Transverse colon (tissue), 4 donors: ENCODE results near the gene ZNF433. TPM values are rescaled to one million over a fixed set of nuclear protein-coding genes. Genes with fewer than 3 reads are reported as not detected.

ENCODE experiments used
- DNase-seq: peaks from one replicate; pipeline ENCODE4 v3.0.0-alpha.2; 2019
- H3K27ac ChIP-seq, 4 donors: fragments of 200-600 bp; sonication (generic); 2 replicates each; pipeline ENCODE4 v1.5.1; 2016 to 2018; ENCODE audit warnings: inconsistent platforms in 4 of 4
- H3K27me3 ChIP-seq: fragments of 200-600 bp; sonication (generic); 2 replicates; pipeline ENCODE4 v1.5.1; 2017; ENCODE audit warnings: inconsistent platforms
- H3K36me3 ChIP-seq, 4 donors: fragments of 200-600 bp; sonication (generic); 2 replicates each; pipeline ENCODE4 v1.5.1; 2017 to 2019; ENCODE audit warnings: inconsistent platforms in 4 of 4
- H3K4me1 ChIP-seq, 4 donors: fragments of 200-600 bp; sonication (generic); 2 replicates each; pipeline ENCODE4 v1.5.1; 2017 to 2020; ENCODE audit warnings: inconsistent platforms in 4 of 4
- H3K4me3 ChIP-seq, 4 donors: fragments of 200-600 bp; sonication (generic); 1 replicate in 1 of 4; 2 replicates in 3 of 4; pipeline versions ENCODE4 v1.5.1 to v1.6.1; 2017 to 2019; ENCODE audit warnings: inconsistent platforms in 4 of 4
- H3K9me3 ChIP-seq, 2 donors: fragments of 200-600 bp; sonication (generic); 2 replicates each; pipeline ENCODE4 v1.5.1; 2017 to 2019; ENCODE audit warnings: inconsistent platforms in 2 of 2
- CTCF ChIP-seq, 5 experiments: fragments of 200-600 bp in 3 of 5; fragments of 450-650 bp in 2 of 5; sonication (generic) in 3 of 5; IDR thresholded peaks; 1 replicate in 2 of 5; 2 replicates in 3 of 5; pipeline ENCODE4 v1.5.1; 2016 to 2017; ENCODE audit warnings: antibody characterized with exemption in 5 of 5, inconsistent platforms in 3 of 5, mild to moderate bottlenecking in 2 of 5, moderate library complexity in 1 of 5
- EP300 ChIP-seq: sonication (generic); formaldehyde crosslinking; IDR thresholded peaks from one replicate; pipeline ENCODE4 v1.6.1; 2017; ENCODE audit warnings: antibody characterized with exemption, low read depth
- POLR2A ChIP-seq: fragments of 450-650 bp; IDR thresholded peaks from one replicate; pipeline ENCODE4 v1.6.1; 2016; ENCODE audit warnings: antibody characterized with exemption, mild to moderate bottlenecking, moderate library complexity
- POLR2AphosphoS5 ChIP-seq, 3 donors: sonication (generic); formaldehyde crosslinking; IDR thresholded peaks; one replicate each; pipeline ENCODE4 v1.6.1; 2016; ENCODE audit warnings: antibody characterized with exemption in 3 of 3
- WGBS, 2 donors: methylation state at CpG; one replicate each; pipeline ENCODE4 v1.1.5; 2018; ENCODE audit warnings: low coverage in 1 of 2; 5-methylcytosine and 5-hydroxymethylcytosine counted together
- in situ Hi-C, 4 donors: fragments of 200-750 bp; cut with MboI; loops; one replicate each; pipeline versions ENCODE4 v1.15.0 to v1.15.1; 2017; ENCODE audit warnings: low sequenced_read_pairs in 3 of 4, low pct_ligation_motif_present in 1 of 4, low pct_unique_long_range_greater_than_20kb in 1 of 4
- intact Hi-C: fragments of 100-400 bp; cut with DNase I; formaldehyde crosslinking; loops from one replicate; pipeline ENCODE4 v1.15.1; 2023; ENCODE audit warnings: low total_unique reads
- total RNA-seq, 4 donors: library from RNA; depleted of rRNA; stranded (reverse); fragments of >200 nt; gene quantifications; one replicate each; pipeline ENCODE4 v1.1.0, GENCODE V29; 2016

Gene ZNF433
- total RNA-seq, 4 donors from 2014 or later, result 3.2 to 13.5 (median 4.7) TPM

- Histone ChIP-seq H3K9me3 (peaks cover 44 to 73% of the 10 kb centered on the region in 2 donors), H3K4me3 (no peak overlapping the region), H3K36me3 (peaks cover 0 to 36% (median 14%) of the 10 kb centered on the region in 4 donors), H3K4me1 (no peaks in the 10 kb centered on the region), H3K27me3 (no peaks in the 10 kb centered on the region), H3K27ac (no peak overlapping the region)
- TF ChIP-seq EP300 (no peak), POLR2A (no peak), CTCF (IDR thresholded peaks at IDR 0.05) (no peak), POLR2AphosphoS5 (IDR thresholded peaks at IDR 0.05) (no peak)
- intact Hi-C loops, result no loop called here
- 82 to 83% methylated on average over 4 of the region's 4 CpGs for WGBS, 2 donors
- in situ Hi-C loops, result loop anchor here in 2 of 4 donors (25.0 kb wide), 2 partner anchors 92 to 158 kb away; partner anchors contain the start of genes ZNF20 (in 1 of the 2) and ZNF69 (in 1 of the 2)
- no peak for DNase-seq
Measured at GRCh38 chr19:11979527-11979926, 56.0 kb downstream of the ZNF433 start.

- no peak for TF ChIP-seq CTCF (IDR thresholded peaks at IDR 0.05)
- no peak for TF ChIP-seq EP300
- TF ChIP-seq POLR2A, result no peak
- TF ChIP-seq POLR2AphosphoS5 (IDR thresholded peaks at IDR 0.05), result no peak
- Histone ChIP-seq H3K4me1 (no peaks in the 10 kb centered on the region), H3K4me3 (no peak overlapping the region), H3K36me3 (peaks cover 0 to 36% (median 14%) of the 10 kb centered on the region in 4 donors), H3K27ac (no peak overlapping the region), H3K27me3 (no peaks in the 10 kb centered on the region), H3K9me3 (peaks cover 44 to 73% of the 10 kb centered on the region in 2 donors)
- whole genome bisulfite sequencing, 2 donors, result 88 to 95% methylated on average over 6 to 9 of the region's 9 CpGs
- in situ Hi-C loops (loop anchor here in 2 of 4 donors (25.0 kb wide), 2 partner anchors 91 to 159 kb away; partner anchors contain the start of genes ZNF20 (in 1 of the 2) and ZNF69 (in 1 of the 2)), intact Hi-C loops (no loop called here)
- no peak for DNase-seq
Measured at GRCh38 chr19:11978492-11979100, 56.9 kb downstream of the ZNF433 start.

GRCh38 chr19:11973019-11973810 lies 62.3 kb downstream of the ZNF433 start:
- Histone ChIP-seq H3K27ac (no peak overlapping the region), H3K36me3 (peaks cover 0 to 17% (median 7%) of the 10 kb centered on the region in 4 donors), H3K27me3 (no peaks in the 10 kb centered on the region), H3K4me3 (no peak overlapping the region), H3K9me3 (peaks cover 16 to 25% of the 10 kb centered on the region in 2 donors), H3K4me1 (no peaks in the 10 kb centered on the region)
- TF ChIP-seq POLR2A (no peak), CTCF (IDR thresholded peaks at IDR 0.05) (no peak), EP300 (no peak), POLR2AphosphoS5 (IDR thresholded peaks at IDR 0.05) (no peak)
- DNase-seq, result no peak
- WGBS, 2 donors, result 73 to 86% methylated on average over 3 to 5 of the region's 5 CpGs
- in situ Hi-C loops, result no loop called here
- intact Hi-C loops, result no loop called here

GRCh38 chr19:11971041-11971440 lies 64.4 kb downstream of the ZNF433 start:
- TF ChIP-seq POLR2A (no peak), CTCF (IDR thresholded peaks at IDR 0.05) (no peak), EP300 (no peak)
- H3K4me3 ChIP-seq, result no peak overlapping the region
- peaks cover 0 to 4% of the 10 kb centered on the region in 2 donors for H3K9me3 ChIP-seq
- no peak overlapping the region for H3K27ac ChIP-seq
- DNase-seq, result no peak
- 83 to 88% methylated on average over 1 to 2 of the region's 2 CpGs for WGBS, 2 donors
- in situ Hi-C loops (no loop called here), intact Hi-C loops (no loop called here)
- H3K4me1 ChIP-seq, result peaks cover 0 to 4% (median 2%) of the 10 kb centered on the region in 4 donors
- no peaks in the 10 kb centered on the region for H3K36me3 ChIP-seq
- no peaks in the 10 kb centered on the region for H3K27me3 ChIP-seq
